HG03108 (cell line): ENCODE measurements around the gene SUGP1.

Source experiments
- ATAC-seq: cut with Tn5 transposase; IDR thresholded peaks from one replicate; pipeline ENCODE4 v1.9.1; 2021; ENCODE audit warnings: moderate library complexity; ENCODE audit not compliant: unreplicated experiment

The SUGP1 gene

GRCh38 chr19:19342086-19343015 lies 22.0 kb upstream of the SUGP1 start:
- ATAC-seq, result no peak

DNA sequence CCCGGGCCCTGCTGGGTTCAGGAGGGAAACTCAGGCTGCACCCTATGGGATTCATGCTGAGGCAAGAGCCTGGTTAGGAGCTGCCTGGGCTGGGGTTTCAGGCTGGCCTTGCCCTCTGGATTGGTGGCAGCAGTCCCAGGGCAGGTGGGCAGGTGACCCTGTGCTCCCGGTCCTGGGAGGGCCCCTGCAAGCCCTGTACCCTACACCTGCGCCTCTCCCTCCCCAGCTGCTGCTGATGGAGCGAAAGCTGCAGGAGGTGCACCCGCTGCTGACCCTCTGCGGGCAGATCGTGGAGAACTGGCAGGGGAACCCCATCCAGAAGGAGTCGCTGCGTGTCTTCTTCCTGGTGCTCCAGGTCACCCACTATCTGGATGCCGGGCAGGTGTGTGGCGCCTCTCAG lies 20.7 kb upstream of the SUGP1 start:
- ATAC-seq, result no peak

DNA sequence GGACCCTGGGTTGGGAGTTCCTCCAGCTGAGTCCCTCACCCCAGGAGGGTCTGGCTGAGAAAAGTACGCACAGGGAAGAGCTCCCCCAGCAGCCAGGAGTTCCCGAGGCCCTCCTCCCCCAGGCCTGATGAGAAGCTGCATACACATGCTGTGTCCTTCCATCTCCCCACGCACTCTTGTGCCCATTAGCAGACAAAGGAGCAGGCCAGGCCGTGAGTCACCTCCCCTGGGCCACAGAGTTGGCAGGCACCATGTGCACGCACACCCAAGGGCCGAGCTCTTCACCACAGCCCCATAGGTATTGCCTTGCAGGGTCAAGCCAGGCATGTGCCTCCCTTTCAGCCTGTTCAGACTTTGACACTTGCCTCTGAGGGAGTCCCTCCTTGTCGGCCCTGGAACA lies 17.8 kb upstream of the SUGP1 start:
- no peak for ATAC-seq

GRCh38 chr19:19337120-19337519 lies 16.8 kb upstream of the SUGP1 start:
- no peak for ATAC-seq

GRCh38 chr19:19336597-19336996 lies 16.3 kb upstream of the SUGP1 start:
- no peak for ATAC-seq

DNA sequence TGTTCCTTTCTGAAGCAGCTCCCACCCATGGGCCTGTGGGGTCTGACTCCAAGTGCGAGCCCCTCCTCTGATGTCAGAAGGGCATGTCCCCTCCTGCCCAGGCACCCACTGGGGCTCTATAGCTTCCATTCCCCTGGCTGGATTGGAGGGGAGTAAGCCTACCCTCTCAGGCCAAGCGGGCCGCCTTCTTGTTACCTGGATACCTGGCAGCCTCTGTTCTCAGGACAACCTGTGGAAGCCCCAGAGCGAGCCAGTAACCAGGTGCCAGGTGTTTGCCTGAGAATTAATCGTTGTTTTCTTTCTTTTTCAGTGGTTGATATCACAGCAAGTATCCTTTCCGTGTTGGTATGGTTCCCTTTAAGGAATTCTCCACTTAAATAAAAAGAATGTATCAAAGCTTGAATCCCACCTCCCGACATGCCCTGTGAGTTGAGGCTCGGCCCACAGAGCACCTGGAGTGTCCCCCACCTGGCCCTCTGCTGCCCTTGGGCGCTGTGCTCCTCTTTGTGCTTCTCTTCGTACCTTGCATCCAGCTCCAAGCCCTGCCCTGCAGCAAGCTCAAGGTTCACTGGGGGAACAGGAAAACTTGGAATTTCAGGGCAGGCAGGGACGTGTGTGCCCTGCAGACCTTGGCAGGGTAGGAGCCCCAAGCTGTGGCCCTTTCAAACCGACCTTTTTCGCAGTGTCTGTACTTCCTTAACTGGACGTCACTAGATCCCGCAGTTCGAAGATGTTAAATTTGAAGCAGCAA lies 15.3 kb upstream of the SUGP1 start:
- no peak for ATAC-seq

GRCh38 chr19:19334989-19335344 lies 14.7 kb upstream of the SUGP1 start:
- no peak for ATAC-seq

GRCh38 chr19:19334063-19334988 lies 14.0 kb upstream of the SUGP1 start:
- ATAC-seq, result no peak

GRCh38 chr19:19329126-19329525 lies 8.8 kb upstream of the SUGP1 start:
- no peak for ATAC-seq

DNA sequence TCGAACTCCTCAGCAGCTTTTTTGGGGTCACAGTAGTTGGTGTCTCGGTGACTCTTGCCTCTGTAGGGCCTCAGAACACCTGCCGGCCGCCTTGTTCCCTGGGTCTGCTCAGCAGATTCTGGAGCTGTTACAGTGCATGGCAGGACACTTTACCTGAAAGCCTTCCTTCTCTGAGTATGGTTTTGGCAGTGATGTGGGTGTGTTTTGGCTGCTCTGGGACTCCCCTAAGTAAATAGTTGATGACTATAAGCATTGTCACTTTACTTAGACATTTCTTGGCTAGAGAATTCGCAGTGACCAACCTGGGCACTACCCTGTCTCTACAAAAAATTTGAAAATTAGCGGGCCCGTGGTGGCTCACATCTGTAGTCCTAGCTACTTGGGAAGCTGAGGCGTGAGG lies 7.4 kb upstream of the SUGP1 start:
- ATAC-seq, result no peak

GRCh38 chr19:19324059-19324770 lies 3.9 kb upstream of the SUGP1 start:
- ATAC-seq, result no peak

DNA sequence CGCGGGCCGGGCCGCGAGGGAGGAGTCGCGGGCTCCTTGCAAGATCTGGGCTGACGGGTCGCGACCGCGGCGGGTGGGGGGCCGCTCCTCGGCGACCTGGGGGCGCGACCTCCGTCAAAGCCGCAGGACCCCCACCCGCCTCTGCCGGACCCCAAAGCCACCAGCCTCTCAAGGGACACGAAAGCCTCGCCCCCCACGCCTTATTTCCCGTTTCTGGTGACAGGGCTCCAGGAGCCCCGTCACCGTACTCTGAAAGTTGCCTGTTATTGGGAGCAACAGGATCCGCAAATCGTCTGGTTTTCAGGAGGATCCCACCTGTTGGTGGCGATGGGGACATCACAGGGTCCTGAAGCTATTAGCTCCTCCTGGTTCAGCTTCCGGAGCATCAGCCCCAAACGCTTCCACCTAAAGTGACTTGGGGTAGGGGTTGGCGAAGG lies 850 bp upstream of the SUGP1 start:
- peak; percentile 7 for ATAC-seq

DNA sequence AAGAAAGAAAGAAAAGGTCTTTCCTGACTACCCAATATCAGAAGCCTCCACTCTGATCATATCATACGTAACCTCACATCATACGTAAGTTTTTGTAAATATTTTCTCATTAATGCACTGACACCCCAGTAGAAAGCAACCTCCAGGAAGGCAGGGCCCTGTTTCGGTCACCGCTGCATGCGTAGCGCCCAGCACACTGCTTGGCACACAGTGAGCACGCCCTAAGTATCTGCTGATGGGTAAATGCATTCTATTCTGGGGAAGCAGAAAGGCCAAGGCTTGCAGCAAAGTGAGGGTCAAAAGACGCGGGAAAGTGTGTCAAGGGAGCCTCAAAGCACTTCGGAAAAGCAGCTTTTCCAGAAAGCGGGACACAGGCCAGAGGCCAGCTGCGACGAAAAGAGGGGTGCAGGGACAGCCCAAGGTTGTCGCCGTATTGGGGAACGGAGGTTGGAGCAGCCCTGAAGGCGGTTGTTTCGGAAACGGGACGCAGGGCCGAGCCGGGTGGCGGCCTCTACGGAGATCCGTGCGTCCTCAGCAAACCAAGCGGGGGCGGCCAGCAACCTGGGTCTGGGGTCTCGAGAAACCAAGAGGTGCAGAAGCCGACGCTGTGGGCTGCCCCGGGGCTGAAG lies 463 bp downstream of the SUGP1 start:
- no peak for ATAC-seq

DNA sequence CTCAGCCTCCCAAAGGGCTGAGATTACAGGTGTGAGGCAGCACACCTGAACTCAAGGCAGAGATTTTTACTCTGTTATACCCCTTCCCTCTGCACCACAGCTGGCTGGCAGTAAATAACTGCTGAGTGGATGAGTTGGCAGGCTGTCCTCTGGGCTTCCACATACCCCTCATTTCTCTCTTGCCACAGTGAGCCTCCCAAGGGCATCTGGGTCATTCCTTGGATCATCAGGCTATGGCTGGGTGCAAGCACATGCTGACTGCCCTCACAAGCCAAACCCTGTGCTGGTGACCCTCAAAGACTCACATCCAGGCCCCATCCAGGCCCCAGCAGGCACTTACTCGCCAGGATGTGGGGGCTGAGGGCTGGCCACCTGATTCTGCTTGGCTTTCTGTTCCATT lies 4.2 kb downstream of the SUGP1 start:
- no peak for ATAC-seq

GRCh38 chr19:19315444-19315843 lies 4.9 kb downstream of the SUGP1 start:
- ATAC-seq, result no peak

- ATAC-seq, result no peak
Observed at GRCh38 chr19:19308373-19308772, 11.9 kb downstream of the SUGP1 start.

- ATAC-seq, result no peak
Observed at GRCh38 chr19:19306191-19306590, 14.1 kb downstream of the SUGP1 start.

DNA sequence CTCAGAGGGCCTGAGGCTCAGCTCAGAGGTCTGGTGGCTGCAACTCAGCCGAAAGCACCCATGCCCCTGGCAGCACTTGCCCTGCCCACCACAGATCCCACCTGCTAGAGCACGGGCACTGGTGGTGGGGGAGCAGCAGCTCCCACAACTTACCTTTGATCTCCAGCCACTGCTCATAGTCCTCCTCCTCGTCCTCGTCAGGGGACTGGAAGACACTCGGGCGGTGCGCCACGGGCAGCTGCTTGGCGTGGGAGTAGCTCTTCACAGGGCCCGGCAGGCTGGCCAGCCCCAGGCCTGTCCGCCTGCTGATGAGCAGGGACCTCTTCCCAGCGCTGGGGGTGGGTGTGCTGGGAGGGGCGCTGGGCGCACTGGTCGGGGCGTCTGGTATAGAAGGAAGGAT lies 14.6 kb downstream of the SUGP1 start:
- ATAC-seq, result no peak

DNA sequence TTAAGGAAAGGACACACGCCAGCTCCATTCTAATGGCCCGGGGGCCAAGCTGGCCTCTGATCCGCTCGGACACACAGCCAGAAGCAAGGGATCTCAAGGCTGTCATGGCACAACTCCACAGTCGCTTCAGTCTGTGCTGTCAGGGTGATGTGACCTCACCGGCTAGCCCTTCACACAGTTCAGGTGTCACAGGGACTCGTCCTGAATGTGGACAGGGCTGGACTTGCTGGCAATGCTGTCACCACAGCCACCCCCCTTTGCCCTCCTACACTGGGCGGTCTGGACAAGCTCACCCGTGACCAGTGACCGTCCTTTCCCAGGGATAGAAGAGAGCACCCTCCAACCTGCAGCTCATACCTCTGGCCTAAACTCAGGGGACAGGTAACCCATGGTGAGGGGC lies 15.2 kb downstream of the SUGP1 start:
- no peak for ATAC-seq
